Regular cardiac myocyte (primary cell): Measurements from ENCODE around the gene ATP5IF1. TPM values are rescaled to one million over a fixed set of nuclear protein-coding genes. Genes with fewer than 3 reads are reported as not detected.

ENCODE experiments used
- total RNA-seq: library from RNA; depleted of rRNA; stranded (reverse); fragments of >200 nt; gene quantifications from 2 replicates; pipeline ENCODE4 v1.2.3, GENCODE V29; 2014

Gene ATP5IF1
- total RNA-seq = 116 and 219 TPM in 2 replicates

DNA sequence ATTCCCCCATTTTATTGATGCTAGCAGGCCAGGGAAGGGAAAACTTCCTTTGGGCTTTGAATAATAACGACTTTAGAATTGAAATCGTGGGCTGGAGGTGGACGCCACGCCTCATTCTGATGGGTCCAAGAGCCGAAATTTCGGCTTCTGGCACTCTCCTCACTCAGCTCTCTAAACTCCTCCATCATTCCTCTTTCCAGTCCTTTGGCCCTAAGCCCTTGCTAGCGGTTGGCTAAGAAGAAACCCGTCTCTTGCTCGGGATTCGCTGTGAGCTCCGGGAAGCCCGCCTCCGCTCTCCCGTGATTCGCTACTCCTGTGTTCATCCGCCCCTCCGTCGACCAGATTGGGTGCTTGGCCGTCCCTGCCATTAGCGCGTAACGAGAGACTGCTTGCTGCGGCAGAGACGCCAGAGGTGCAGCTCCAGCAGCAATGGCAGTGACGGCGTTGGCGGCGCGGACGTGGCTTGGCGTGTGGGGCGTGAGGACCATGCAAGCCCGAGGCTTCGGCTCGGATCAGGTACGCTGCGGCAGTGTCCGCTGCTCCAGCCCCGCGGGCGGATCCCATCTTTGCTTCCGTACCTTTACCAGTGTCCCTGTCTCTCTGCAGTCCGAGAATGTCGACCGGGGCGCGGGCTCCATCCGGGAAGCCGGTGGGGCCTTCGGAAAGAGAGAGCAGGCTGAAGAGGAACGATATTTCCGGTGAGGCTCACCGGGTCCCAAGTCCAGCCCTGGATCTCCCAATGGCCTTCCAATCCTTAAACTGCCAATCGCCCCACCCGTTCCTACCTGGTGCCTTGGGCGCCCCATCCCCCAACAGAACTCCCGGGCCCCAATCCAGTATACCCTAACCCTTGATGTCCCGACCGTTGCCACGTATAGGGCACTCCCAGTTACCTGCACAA, at the start of gene ATP5IF1:
ATP5IF1 (plus strand) TSS at position 370 of the 901 bp plus-strand sequence; CDS start at position 430, 60 bp downstream.

DNA sequence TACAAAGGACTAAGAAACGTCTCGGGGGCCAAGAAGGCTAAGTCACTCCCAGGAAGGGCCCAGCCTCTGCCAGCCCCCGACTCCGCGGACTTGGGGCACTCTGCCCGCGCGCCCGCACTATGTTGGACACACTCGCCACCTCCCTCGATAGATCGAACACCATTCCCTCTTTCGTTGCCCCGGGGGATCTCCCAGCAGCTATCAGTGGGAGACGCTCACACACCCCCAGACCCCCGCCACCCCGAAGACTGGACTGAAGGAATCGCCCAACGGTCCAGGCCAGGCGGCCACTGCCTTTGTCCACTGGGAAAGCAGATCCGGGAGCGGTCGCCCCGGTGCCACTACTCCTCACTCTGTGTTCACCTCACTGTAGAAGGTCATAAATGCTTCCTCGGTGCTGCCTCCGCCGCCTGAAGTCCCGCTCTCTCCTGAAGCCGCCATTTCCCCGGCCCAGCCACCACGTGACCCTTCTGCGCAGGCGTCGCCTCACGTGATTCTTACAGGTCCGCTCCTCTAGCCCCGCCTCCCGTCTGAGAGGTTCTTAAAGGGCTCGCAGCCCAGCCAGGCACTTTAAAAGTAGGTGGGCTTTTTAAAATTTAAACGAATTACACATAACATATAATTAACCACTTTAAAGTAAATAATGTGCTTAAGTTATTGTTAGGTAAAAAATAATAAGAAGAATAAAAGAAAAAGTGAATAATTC, 3.2 kb upstream of the ATP5IF1 start, which contains the start of gene DNAJC8:
DNAJC8 (minus strand) TSS at position 472 of the 706 bp plus-strand sequence; CDS start at position 441, 31 bp downstream.

GRCh38 chr1:28259252-28259933, 23.5 kb downstream of the ATP5IF1 start, which contains the start of gene SESN2:
SESN2 (plus strand) TSS chr1:28259518; CDS start chr1:28259848, 330 bp downstream.

Other genes with a start within 250 kb of the ATP5IF1 start
- gene EYA3, start 147.5 kb upstream of the ATP5IF1 start, total RNA-seq = 11.3 and 13.2 TPM in 2 replicates
- gene PTAFR, start 59.4 kb upstream of the ATP5IF1 start, total RNA-seq = under 0.01 TPM in 2 replicates
- gene DNAJC8, start 3.1 kb upstream of the ATP5IF1 start, total RNA-seq = 56.7 and 90.1 TPM in 2 replicates
- gene SESN2, start 23.4 kb downstream of the ATP5IF1 start, total RNA-seq = 12.1 and 14.0 TPM in 2 replicates
- gene MED18, start 92.9 kb downstream of the ATP5IF1 start, total RNA-seq = 20.0 and 30.5 TPM in 2 replicates
- 3.7 and 4.4 TPM in 2 replicates for gene PHACTR4, start 133.6 kb downstream of the ATP5IF1 start, total RNA-seq